Thoracic aorta (tissue), 2 donors: ENCODE measurements around the gene ODF4. TPM values are rescaled to one million over a fixed set of nuclear protein-coding genes. Genes with fewer than 3 reads are reported as not detected.

Source experiments
- ATAC-seq: fragments of 150-250 bp; one replicate; pipeline ENCODE4 v1.8.0; 2017; ENCODE audit warnings: low read depth; ENCODE audit not compliant: insufficient number of reproducible peaks, low FRiP score
- DNase-seq: peaks from one replicate; pipeline ENCODE4 v3.0.0-alpha.2; 2020; ENCODE audit warnings: low spot score
- H3K27ac ChIP-seq, 2 donors: fragments of 200-600 bp; sonication (generic); 1 replicate in 1 of 2; 2 replicates in 1 of 2; pipeline ENCODE4 v1.5.1; 2016; ENCODE audit warnings: mild to moderate bottlenecking in 2 of 2, moderate library complexity in 2 of 2
- H3K27me3 ChIP-seq: fragments of 200-600 bp; sonication (generic); replicated peaks from 2 replicates; pipeline ENCODE4 v1.6.0; 2016; ENCODE audit warnings: mild to moderate bottlenecking; ENCODE audit not compliant: insufficient read depth
- H3K36me3 ChIP-seq: fragments of 200-600 bp; sonication (generic); one replicate; pipeline ENCODE4 v1.5.1; 2016
- H3K4me1 ChIP-seq, 2 donors: fragments of 200-600 bp; sonication (generic); 1 replicate in 1 of 2; 2 replicates in 1 of 2; pipeline versions ENCODE4 v1.5.1 to v1.6.0; 2016; ENCODE audit warnings: low read depth in 2 of 2, mild to moderate bottlenecking in 1 of 2; ENCODE audit not compliant: control insufficient read depth in 1 of 2
- H3K4me3 ChIP-seq: fragments of 200-600 bp; sonication (generic); 2 replicates; pipeline ENCODE4 v1.5.1; 2016; ENCODE audit warnings: mild to moderate bottlenecking
- H3K9me3 ChIP-seq: fragments of 200-600 bp; sonication (generic); 2 replicates; pipeline ENCODE4 v1.5.1; 2016
- CTCF ChIP-seq: fragments of 200-600 bp; sonication (generic); IDR thresholded peaks from one replicate; pipeline ENCODE4 v1.5.1; 2019; ENCODE audit warnings: antibody characterized with exemption
- total RNA-seq, 2 donors: library from RNA; depleted of rRNA; stranded (reverse); fragments of >200 nt; gene quantifications; one replicate each; pipeline versions ENCODE4 v1.1.0 to v1.2.3, GENCODE V29; 2016

ODF4 gene
- total RNA-seq, 2 donors from 2014 or later, result not detected

DNA sequence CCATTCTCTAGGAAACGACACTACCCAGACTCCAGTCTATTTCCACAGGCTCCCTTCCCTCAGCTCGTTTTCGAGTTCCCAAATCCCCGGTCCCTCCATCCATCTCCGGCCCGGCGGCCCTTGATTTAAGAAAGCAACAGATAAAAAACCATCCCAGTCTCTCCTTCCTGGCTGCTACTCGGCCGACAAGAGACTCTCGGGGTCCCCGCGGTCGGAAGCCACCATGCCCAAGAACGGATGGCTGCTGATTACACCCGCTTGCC, 43.2 kb downstream of the ODF4 start:
- ATAC-seq, result no peak

DNA sequence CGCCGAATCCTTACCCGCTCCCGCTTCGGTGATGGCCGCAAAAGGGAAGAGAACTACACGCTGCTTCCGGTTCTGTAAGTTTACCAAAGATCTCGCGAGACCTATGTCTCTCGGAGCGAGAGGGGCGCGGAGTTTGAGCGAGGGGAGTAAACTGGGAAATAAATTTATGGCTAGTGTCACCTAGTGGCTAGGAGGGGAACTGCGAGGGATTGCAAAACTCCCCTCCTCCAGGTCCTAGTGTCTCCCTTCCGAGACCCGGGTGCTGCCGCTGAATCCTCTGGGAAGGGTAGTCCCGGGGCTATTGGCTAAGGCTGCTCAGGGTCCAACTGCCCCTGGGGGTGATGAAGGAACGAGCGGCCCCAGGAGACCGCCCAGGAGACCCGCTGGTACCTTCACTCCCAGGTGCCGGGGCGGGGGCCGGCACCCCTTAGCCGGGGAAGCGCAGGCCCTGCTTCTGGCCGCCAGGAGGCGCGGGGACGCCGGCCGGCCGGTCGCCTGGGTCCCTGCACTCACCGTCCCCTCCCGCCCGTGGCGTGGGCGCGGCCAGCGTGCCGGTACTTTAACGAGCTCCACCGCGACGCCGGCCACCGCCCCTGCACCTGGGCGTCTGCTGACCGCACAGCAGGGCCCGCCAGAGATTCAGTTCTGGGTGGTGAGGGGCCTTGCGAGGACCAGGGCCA, 43.6 kb downstream of the ODF4 start, which contains the start of gene RPL26:
RPL26 (minus strand) TSS at position 51 of the 680 bp plus-strand sequence. CDS start 883 bp downstream, outside the sequence.
- ATAC-seq (peak; percentile 97), DNase-seq (peak; percentile 95)
- Histone ChIP-seq H3K9me3 (no peaks in the 10 kb centered on the region), H3K4me3 (peak within 1 kb of the TSS; percentile 97), H3K4me1 (peaks cover 11 to 43% of the 10 kb centered on the region in 2 donors), H3K27ac (peak within 1 kb of the TSS; percentile 63 to 74), H3K36me3 (peaks cover 25% of the 10 kb centered on the region), H3K27me3 (no peaks in the 10 kb centered on the region)
- peak; percentile 99 for TF ChIP-seq CTCF

More for the DNA sequence above, 43.2 kb downstream of the ODF4 start:
- Histone ChIP-seq H3K4me1 (peaks cover 11 to 43% of the 10 kb centered on the region in 2 donors), H3K27ac (peak overlapping the region; percentile 59 to 74), H3K36me3 (peaks cover 28% of the 10 kb centered on the region), H3K27me3 (no peaks in the 10 kb centered on the region), H3K4me3 (peak overlapping the region; percentile 97), H3K9me3 (no peaks in the 10 kb centered on the region)
- TF ChIP-seq CTCF, result no peak
- DNase-seq, result no peak

- ATAC-seq, result no peak
- Histone ChIP-seq H3K27me3 (no peaks in the 10 kb centered on the region), H3K4me3 (no peak overlapping the region), H3K36me3 (peaks cover 12% of the 10 kb centered on the region), H3K4me1 (peaks cover 11 to 42% of the 10 kb centered on the region in 2 donors), H3K27ac (no peak overlapping the region), H3K9me3 (no peaks in the 10 kb centered on the region)
- no peak for DNase-seq
- TF ChIP-seq CTCF, result no peak
Measured at GRCh38 chr17:8384801-8385378, 45.2 kb downstream of the ODF4 start.

GRCh38 chr17:8386841-8387240, 47.2 kb downstream of the ODF4 start:
- no peak for DNase-seq
- no peaks in the 10 kb centered on the region for H3K27me3 ChIP-seq
- ATAC-seq, result no peak
- no peaks in the 10 kb centered on the region for H3K36me3 ChIP-seq
- no peak for TF ChIP-seq CTCF
- no peaks in the 10 kb centered on the region for H3K9me3 ChIP-seq
- no peak overlapping the region for H3K27ac ChIP-seq
- peaks cover 9 to 22% of the 10 kb centered on the region in 2 donors for H3K4me1 ChIP-seq
- H3K4me3 ChIP-seq, result no peak overlapping the region

GRCh38 chr17:8387914-8388651, 48.4 kb downstream of the ODF4 start:
- no peak for TF ChIP-seq CTCF
- ATAC-seq (no peak), DNase-seq (no peak)
- Histone ChIP-seq H3K4me3 (no peak overlapping the region), H3K36me3 (no peaks in the 10 kb centered on the region), H3K27me3 (no peaks in the 10 kb centered on the region), H3K9me3 (no peaks in the 10 kb centered on the region), H3K27ac (no peak overlapping the region), H3K4me1 (peaks cover 4 to 17% of the 10 kb centered on the region in 2 donors)
